Thyroid gland (tissue), 4 donors: ENCODE measurements around the gene PACSIN1. TPM values are rescaled to one million over a fixed set of nuclear protein-coding genes. Genes with fewer than 3 reads are reported as not detected.

Experiments
- DNase-seq, 2 donors: peaks; one replicate each; pipeline ENCODE4 v3.0.0-alpha.2; 2019
- H3K27ac ChIP-seq, 3 donors: fragments of 200-600 bp; sonication (generic); 1 replicate in 2 of 3; 2 replicates in 1 of 3; pipeline ENCODE4 v1.5.1; 2016 to 2019; ENCODE audit warnings: mild to moderate bottlenecking in 1 of 3, moderate library complexity in 1 of 3
- H3K27me3 ChIP-seq: fragments of 200-600 bp; sonication (generic); one replicate; pipeline ENCODE4 v1.5.1; 2019
- H3K36me3 ChIP-seq, 2 donors: fragments of 200-600 bp; sonication (generic); one replicate each; pipeline ENCODE4 v1.5.1; 2016 to 2019
- H3K4me1 ChIP-seq, 2 donors: fragments of 200-600 bp; sonication (generic); one replicate each; pipeline ENCODE4 v1.5.1; 2017 to 2019
- H3K4me3 ChIP-seq, 3 donors: fragments of 200-600 bp; sonication (generic); replicated peaks in 1 of 3; 1 replicate in 2 of 3; 2 replicates in 1 of 3; pipeline ENCODE4 v1.5.1; 2016; ENCODE audit warnings: mild to moderate bottlenecking in 1 of 3
- H3K9me3 ChIP-seq: fragments of 200-600 bp; sonication (generic); one replicate; pipeline ENCODE4 v1.5.1; 2017
- POLR2A ChIP-seq, 2 donors: fragments of 450-650 bp; IDR thresholded peaks; one replicate each; pipeline ENCODE4 v1.6.1; 2017; ENCODE audit warnings: antibody characterized with exemption in 2 of 2, mild to moderate bottlenecking in 2 of 2, moderate library complexity in 1 of 2
- whole genome bisulfite sequencing, 2 donors: methylation state at CpG; one replicate each; pipeline ENCODE4 v1.1.5; 2017; 5-methylcytosine and 5-hydroxymethylcytosine counted together
- intact Hi-C: fragments of 100-400 bp; cut with DNase I; formaldehyde crosslinking; loops from one replicate; pipeline ENCODE4 v1.15.1; 2023
- total RNA-seq, 4 donors: library from RNA; depleted of rRNA; stranded (reverse); fragments of >200 nt; gene quantifications; one replicate each; pipeline ENCODE4 v1.2.3, GENCODE V29; 2016
- TF ChIP-seq, protein P1 (sequence below), 6 experiments: fragments of 200-600 bp in 3 of 6; fragments of 450-650 bp in 3 of 6; sonication (generic) in 3 of 6; IDR thresholded peaks; one replicate each; pipeline ENCODE4 v1.5.1; 2016 to 2019; ENCODE audit warnings: antibody characterized with exemption in 6 of 6, mild to moderate bottlenecking in 2 of 6, inconsistent platforms in 1 of 6, moderate library complexity in 1 of 6

The PACSIN1 gene
- total RNA-seq, 4 donors from 2014 or later = 0.11 TPM; not detected in 3

DNA sequence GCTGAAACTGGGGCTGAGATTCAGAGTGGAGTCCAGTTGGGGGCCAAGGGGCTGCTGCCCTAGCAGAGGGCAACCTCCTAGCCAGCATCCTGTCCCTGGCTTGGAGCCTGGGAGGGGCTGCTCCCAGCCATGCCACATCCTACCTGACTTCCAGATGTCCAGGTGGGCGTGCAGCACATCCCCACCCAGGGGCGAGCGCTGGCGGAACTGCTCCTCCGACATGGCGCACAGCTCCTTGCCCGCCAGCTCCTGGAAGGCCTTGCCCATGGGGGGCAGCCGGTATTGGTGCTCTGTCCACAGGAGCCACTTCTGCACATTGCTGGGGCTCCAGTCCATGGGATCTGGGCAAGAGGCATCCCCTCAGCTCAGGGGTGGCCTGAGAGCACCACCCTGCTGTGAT lies 75.0 kb downstream of the PACSIN1 start:
- WGBS, 2 donors = 92 to 95% methylated on average over 8 of the region's 8 CpGs

GRCh38 chr6:34543421-34543820 lies 77.5 kb downstream of the PACSIN1 start:
- no peaks in the 10 kb centered on the region for H3K36me3 ChIP-seq
- H3K27ac ChIP-seq = no peak overlapping the region
- intact Hi-C loops = no loop called here
- TF ChIP-seq POLR2A (IDR thresholded peaks at IDR 0.05) = no peak
- TF ChIP-seq, protein P1, sequence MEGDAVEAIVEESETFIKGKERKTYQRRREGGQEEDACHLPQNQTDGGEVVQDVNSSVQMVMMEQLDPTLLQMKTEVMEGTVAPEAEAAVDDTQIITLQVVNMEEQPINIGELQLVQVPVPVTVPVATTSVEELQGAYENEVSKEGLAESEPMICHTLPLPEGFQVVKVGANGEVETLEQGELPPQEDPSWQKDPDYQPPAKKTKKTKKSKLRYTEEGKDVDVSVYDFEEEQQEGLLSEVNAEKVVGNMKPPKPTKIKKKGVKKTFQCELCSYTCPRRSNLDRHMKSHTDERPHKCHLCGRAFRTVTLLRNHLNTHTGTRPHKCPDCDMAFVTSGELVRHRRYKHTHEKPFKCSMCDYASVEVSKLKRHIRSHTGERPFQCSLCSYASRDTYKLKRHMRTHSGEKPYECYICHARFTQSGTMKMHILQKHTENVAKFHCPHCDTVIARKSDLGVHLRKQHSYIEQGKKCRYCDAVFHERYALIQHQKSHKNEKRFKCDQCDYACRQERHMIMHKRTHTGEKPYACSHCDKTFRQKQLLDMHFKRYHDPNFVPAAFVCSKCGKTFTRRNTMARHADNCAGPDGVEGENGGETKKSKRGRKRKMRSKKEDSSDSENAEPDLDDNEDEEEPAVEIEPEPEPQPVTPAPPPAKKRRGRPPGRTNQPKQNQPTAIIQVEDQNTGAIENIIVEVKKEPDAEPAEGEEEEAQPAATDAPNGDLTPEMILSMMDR (IDR thresholded peaks at IDR 0.05) = no peak
- no peaks in the 10 kb centered on the region for H3K27me3 ChIP-seq
- H3K9me3 ChIP-seq = no peaks in the 10 kb centered on the region
- no peak for DNase-seq
- WGBS, 2 donors = 86 to 87% methylated on average over 5 of the region's 5 CpGs
- H3K4me1 ChIP-seq = peaks cover 9 to 30% of the 10 kb centered on the region in 2 donors
- H3K4me3 ChIP-seq = no peak overlapping the region

More for the DNA sequence above, 75.0 kb downstream of the PACSIN1 start:
- H3K27ac ChIP-seq = no peak overlapping the region
- peaks cover under 1 to 14% of the 10 kb centered on the region in 2 donors for H3K4me1 ChIP-seq
- H3K4me3 ChIP-seq = no peak overlapping the region
- no peak for DNase-seq
- no peak for TF ChIP-seq POLR2A (IDR thresholded peaks at IDR 0.05)
- TF ChIP-seq, protein P1 (IDR thresholded peaks at IDR 0.05) = no peak
- no peaks in the 10 kb centered on the region for H3K9me3 ChIP-seq
- intact Hi-C loops = no loop called here
- no peaks in the 10 kb centered on the region for H3K36me3 ChIP-seq
- H3K27me3 ChIP-seq = no peaks in the 10 kb centered on the region

DNA sequence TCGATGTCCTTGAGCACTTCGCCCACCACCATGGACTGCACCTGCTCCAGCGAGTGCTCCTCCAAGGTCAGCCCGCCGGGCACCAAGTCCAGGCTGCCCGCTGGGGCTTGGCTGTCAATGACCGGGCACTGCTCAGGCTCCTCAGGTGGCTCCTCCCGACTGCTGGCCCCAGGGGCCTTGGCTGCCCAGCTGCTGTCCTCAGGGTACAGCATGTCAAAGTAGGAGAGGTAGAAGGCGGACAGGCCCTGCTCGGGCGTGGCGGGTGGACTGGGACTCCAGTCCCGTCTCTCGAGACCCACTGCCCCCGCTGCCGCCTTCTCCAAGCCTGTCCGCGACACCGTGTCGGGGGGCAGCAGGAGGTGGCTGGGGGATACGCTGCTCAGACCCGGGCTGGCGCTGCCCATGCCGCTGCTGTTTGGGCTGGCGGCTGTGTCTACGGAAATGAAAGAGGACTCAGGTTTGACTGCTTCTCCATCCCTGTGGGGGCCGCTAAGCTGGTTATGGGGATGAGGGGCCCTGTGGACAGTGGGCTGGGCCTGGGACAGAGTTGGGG lies 78.3 kb downstream of the PACSIN1 start:
- no peaks in the 10 kb centered on the region for H3K27me3 ChIP-seq
- H3K4me3 ChIP-seq = no peak overlapping the region
- no peaks in the 10 kb centered on the region for H3K36me3 ChIP-seq
- WGBS, 2 donors = 95 to 96% methylated on average over 16 to 27 of the region's 27 CpGs
- intact Hi-C loops = no loop called here
- H3K9me3 ChIP-seq = no peaks in the 10 kb centered on the region
- no peak for TF ChIP-seq POLR2A (IDR thresholded peaks at IDR 0.05)
- TF ChIP-seq, protein P1 (IDR thresholded peaks at IDR 0.05) = no peak
- H3K4me1 ChIP-seq = peaks cover 9 to 30% of the 10 kb centered on the region in 2 donors
- no peak for DNase-seq
- no peak overlapping the region for H3K27ac ChIP-seq

DNA sequence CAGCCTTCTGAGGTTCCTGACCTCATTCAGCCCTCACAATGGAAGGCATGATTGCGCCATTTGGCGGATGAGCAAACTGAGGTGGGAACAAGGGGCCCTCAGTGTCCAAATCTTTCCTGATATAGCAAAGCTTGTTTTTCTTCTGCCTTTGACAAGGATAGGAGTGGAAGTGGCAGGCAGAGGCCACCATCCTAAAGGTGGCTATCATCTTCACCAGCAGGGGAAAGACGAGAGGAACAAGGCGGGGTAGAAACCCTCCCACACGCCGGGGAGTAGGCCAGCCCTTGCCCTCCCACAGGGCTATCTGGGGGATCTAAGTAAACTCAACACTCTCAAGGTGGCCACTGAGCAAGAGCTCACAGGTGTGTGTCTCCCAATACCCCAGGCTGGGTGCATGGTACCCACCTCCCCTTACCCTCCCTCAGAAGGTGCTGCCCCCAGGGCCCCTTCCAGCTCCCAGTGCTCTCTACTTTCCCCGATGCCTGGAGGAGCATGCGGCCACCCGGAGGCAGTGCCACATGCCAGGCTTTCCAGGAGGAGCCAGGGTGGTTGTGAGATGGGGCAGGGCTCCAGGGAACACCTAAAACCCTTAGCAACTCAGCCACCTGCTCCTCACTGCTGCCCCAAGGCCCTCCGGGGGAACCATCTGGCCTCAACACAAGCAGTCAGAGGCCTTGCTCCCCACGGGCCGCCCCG lies 79.0 kb downstream of the PACSIN1 start:
- Histone ChIP-seq H3K9me3 (no peaks in the 10 kb centered on the region), H3K27ac (no peak overlapping the region), H3K36me3 (no peaks in the 10 kb centered on the region), H3K27me3 (no peaks in the 10 kb centered on the region), H3K4me3 (no peak overlapping the region), H3K4me1 (peaks cover 9 to 30% of the 10 kb centered on the region in 2 donors)
- TF ChIP-seq POLR2A (IDR thresholded peaks at IDR 0.05) = no peak
- TF ChIP-seq, protein P1 (IDR thresholded peaks at IDR 0.05) = no peak
- no peak for DNase-seq
- intact Hi-C loops = no loop called here
- 87 to 88% methylated on average over 9 to 12 of the region's 13 CpGs for WGBS, 2 donors
